Stimulated activated CD4-positive, alpha-beta T cell treated with anti-CD3 and anti-CD28 coated beads, TNF-alpha, amount 100 ng/mL, for 24 hours (primary cell): ENCODE measurements around the gene UGCG.
A peak's percentile ranks its signal among the peaks of the same experiment; 100 is the strongest.
"Not testable (repeated sequence)": the region's sequence is repeated elsewhere in the genome, so short reads cannot be mapped to it uniquely, and the experiment has no call there.

ENCODE experiments used
- DNase-seq, 3 experiments: peaks; one replicate each; pipeline ENCODE4 v3.0.0-alpha.2; 2020; ENCODE audit warnings: low read depth in 3 of 3

Gene UGCG

DNA sequence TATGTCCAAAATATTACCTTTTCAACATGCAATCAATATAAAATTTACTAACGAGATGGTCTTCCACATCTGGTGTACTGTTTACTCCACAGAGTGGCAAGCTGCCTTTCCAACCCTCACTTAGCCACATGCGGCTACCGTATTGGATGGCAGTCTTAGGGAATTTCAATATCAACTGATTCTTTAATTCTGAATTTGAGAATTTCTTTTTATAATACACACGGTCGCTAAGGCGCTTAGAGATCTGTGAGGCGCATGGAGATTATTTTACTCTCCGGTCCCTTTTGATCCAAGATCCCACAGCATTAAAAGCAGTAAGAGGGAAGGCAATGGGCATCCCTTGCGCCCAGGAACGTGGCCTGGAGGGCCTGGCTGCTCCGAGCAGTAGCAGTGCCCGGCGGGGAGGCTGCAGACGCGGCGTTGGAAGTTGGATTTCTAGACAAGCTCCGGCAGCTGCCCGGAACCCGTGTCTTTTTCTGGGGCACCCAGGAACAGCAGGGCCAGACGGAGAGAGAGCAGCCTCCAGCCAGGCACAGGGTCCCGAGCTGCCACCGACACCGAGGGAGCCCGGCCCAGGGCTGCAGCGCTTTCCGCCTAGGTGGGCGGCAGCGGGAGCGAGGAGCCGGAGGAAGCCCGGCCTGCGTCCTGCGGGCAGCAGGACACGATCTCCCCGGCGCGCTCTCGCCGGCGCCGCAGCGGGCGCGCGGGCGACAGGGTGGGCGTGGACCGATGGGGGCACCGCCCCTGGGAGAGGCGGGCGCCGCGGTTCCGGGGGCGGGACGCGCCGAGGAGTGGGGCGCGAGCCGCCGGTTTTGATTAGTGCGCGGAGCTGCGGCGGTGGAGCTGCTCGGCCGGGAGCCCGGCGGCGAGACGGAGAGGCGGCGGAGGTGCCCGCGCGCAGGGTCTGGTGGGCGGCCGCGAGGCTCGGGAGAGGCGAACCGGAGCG lies at the start of gene UGCG:
Gene UGCG (plus strand): TSS at position 819 of the 946 bp plus-strand sequence. CDS start 402 bp downstream, outside the sequence.
- peak; percentile 70 to 85 (median 72) for DNase-seq

GRCh38 chr9:111851553-111851952 lies 45.1 kb upstream of the UGCG start:
- DNase-seq: no peak

GRCh38 chr9:111852291-111852690 lies 44.3 kb upstream of the UGCG start:
- DNase-seq: no peak

GRCh38 chr9:111853450-111853827 lies 43.2 kb upstream of the UGCG start:
- no peak for DNase-seq

- no peak for DNase-seq
These were observed 41.8 kb upstream of the UGCG start for GRCh38 chr9:111854799-111855198.

DNA sequence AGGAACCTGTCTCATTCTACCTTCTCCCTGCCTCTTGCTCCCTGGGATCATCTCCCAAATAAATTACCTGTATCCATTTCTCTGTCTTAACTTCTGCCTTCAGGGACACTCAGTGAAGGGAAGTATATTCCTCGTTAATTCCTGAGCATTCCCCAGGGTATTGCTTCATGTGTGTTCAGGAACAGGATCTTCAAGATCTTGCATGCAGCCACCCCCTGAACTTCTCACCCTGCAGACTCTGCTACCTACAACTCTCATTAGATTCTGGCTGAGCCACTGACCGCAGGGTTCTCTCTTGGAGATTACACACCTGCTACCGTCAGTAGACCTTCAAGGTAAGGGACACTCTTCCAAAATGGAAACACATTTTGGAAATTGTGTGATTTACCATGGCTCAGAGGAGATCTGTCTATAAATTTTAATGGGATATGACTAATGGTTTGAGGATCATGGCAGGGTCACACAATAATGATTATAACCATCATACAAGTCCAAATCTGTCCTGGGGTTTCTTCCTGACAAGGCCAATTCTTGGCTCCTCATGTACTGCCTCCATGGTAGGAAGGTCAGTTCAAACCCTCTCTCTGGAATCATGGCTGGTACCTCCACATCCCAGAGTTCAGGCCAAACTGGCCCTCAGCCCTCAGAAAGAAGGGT lies 38.9 kb upstream of the UGCG start:
- no peak for DNase-seq

DNA sequence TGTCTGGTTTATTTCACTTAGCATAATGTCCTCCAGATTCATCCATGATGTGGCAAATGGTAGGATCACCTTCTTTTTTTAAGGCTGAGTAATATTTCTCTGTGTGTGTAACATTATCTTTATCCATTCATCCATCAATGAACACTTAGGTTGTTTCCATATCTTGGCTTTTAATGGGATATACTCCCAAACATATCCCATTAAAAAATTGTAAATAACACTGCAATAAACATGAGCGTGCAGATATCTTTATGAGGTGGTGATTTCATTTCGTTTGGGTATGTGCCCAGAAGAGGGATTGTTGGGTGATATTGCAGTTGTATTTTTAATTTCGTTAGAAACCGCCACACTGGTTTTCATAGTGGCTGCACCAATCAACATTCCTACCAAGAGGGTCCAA lies 36.2 kb upstream of the UGCG start:
- no peak for DNase-seq

DNA sequence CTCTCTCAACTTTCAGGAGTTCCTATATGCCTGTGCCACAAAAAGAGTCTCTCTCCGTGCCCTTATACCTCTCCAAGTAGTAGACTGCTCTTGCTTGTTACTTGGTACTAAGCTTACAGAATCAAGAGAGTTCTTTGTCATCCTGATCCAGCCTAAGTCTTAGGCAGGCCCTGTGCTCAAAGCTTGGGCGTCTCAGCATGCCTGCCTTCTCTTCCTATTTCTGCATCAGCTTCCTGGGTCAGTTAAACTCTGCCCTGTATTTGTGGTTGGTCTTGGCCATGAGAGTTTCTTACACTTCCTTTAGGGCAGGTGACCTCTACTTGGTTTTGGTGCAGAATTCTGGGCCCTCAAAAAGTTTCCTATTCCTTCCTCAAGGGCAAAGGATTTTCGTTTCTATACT lies 33.0 kb upstream of the UGCG start:
- DNase-seq: no peak

DNA sequence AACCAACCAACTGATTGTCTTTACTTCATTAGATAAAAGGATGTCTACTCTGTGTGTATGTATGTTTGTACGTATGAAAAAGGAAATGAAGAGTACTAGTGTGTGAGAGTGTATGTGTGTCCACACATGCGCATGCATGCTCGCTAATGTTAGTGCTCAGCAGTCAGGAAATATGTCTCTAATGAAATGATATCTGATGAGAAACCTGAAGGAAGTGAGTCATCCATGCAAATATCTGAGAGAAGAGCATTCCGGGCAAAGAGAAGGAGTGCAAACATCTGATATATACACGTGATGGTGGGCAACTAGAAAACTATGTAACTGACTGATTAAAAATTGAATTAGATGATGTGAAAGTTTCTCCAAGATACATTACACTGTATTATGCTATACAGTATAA lies 29.6 kb upstream of the UGCG start:
- no peak for DNase-seq

DNA sequence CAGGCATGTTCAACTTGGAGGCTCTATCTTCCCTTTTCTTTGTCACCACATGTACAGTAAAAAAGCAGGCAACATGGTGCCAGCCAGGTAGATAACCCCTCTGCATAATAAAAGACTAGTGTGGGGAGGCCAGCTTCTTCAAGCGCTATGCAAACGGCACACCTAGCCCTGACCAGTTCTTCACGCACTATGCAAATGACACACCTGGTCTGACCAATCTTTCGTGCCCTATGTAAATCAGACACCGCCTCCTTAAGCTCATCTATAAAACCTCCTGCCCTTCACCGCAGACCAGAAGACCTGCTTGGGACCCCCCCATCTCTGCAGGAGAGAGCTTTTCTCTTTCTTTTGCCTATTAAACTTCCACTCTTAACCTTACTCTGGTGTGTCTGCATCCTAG lies 28.1 kb upstream of the UGCG start:
- DNase-seq: no peak

DNA sequence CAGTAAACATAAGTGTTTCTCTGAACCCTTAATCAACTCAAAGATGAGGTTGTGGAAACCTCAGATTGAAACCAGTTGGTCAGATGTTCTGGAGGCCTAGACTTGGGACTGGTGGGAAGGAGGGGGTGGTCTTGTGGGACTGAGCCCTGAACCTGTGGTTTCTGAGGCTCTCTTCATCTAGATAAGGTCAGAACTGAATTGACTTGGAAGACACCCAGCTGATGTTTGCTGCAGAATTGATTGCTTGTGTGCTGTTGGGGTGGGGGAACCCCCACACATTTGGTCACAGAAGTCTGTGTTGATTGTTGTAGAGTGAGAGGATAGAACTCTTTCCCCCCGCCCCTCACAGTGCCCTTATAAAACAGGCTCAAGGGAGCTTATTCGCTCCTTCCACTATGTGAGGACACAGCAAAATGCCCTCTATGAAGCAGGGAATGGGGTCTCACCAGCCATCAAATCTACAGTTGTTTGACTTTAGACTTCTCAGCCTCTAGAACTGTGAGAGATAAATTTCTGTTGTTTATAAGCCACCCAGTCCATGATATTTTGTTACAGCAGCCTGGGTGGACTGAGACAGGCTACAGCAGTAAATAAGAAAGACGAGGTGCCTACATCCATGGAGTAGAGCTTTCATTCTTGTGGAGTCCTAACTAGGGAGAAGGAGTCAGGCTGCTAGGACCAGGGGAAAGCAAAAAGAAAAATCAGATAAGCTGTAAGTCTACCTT lies 25.7 kb upstream of the UGCG start:
- peak in 1 of 3 experiments; percentile 22 for DNase-seq

GRCh38 chr9:111871499-111871855 lies 25.1 kb upstream of the UGCG start:
- DNase-seq: no peak

DNA sequence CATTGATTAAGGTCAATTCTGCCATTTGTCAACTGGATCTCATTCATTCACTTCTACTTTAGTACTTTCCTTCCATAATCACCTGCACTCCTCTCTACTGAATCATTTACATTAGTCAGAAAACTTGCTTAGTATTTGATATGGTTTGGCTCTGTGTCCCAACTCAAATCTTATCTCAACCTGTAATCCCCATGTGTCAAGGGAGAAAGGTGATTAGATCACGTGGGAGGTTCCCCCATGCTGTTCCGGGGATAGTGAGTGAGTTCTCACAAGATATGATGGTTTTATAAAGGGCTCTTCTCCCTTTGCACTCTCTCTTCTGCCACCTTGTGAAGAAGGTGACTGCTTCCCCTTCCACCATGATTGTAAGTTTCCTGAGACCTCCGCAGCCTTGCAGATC lies 23.7 kb upstream of the UGCG start:
- no peak for DNase-seq

- DNase-seq: no peak
These were observed 22.7 kb upstream of the UGCG start for GRCh38 chr9:111873901-111874300.

DNA sequence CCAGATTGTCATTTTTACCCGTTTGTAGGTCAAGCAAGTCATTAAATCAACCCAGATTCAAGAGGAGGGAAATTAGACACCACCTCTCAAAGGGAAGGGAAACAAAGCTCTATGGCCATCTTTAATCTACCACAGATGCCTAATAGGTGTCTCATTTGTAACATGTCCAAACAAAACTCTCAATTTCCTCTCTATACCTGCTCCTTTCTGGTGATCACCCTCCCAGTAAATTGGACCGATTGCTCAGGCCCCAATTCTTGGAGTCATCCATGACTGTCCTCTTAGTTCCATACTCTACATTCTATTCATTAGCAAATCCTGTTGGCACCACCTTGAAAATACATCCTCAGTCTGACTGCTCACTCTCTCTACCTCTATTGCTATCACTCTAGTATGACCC lies 22.1 kb upstream of the UGCG start:
- no peak for DNase-seq

DNA sequence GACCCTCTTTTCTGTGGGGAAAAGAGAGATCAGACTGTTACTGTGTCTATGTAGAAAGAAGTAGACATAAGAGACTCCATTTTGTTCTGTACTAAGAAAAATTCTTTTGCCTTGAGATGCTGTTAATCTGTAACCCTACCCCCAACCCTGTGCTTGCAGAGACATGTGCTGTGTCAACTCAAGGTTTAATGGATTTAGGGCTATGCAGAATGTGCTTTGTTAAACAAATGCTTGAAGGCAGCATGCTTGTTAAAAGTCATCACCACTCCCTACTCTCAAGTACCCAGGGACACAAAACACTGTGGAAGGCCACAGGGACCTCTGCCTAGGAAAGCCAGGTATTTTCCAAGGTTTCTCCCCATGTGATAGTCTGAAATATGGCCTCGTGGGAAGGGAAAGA lies 21.3 kb upstream of the UGCG start:
- not testable (repeated sequence) for DNase-seq

GRCh38 chr9:111875691-111876090 lies 20.9 kb upstream of the UGCG start:
- DNase-seq: not testable (repeated sequence)

- DNase-seq: no peak
These were observed 20.4 kb upstream of the UGCG start for GRCh38 chr9:111876179-111876578.

DNA sequence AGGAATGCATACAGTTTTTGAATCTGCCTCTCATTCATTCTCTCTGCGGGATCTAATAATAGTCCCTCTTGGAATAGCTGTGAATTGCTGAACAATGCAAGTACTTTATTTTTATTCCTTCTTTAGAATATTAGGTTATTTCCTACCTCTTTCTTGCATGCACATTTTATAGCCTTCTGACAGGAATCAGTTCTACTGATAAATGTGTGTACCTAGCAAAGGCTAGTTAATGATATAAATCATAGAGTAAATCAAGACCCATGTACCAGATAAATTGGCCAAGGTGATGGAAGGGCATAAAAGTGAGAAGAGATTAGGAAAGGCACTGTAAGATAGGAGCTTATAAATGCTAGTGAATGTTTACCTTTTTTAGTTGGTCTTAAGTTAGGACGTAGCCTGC lies 19.2 kb upstream of the UGCG start:
- DNase-seq: no peak

GRCh38 chr9:111878946-111879345 lies 17.7 kb upstream of the UGCG start:
- DNase-seq: no peak

- DNase-seq: no peak
These were observed 9.5 kb upstream of the UGCG start for GRCh38 chr9:111886983-111887718.

DNA sequence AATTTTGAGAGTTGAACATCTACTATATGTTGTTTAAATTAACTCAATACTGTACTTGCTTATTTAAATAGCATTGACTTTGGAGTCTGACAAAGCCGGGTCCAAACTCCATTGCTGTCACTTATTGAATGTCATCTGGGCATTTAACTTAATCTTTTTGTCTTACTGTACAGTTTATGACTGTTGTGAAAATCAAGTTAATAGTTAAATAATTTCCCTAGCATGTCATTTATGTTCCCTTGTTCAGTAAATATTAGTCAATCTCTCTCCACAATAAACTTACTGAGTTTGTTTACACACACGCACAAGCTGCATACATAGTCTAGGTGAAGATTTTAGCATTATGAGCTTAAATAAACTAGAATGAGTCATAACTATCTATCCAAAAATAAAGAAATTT lies 6.3 kb upstream of the UGCG start:
- DNase-seq: no peak
